Measurements from ENCODE around the gene PRKCA. TPM values are rescaled to one million over a fixed set of nuclear protein-coding genes. Genes with fewer than 3 reads are reported as not detected.

The PRKCA gene
- polyA plus RNA-seq, 1 donor: 24.4 TPM

DNA sequence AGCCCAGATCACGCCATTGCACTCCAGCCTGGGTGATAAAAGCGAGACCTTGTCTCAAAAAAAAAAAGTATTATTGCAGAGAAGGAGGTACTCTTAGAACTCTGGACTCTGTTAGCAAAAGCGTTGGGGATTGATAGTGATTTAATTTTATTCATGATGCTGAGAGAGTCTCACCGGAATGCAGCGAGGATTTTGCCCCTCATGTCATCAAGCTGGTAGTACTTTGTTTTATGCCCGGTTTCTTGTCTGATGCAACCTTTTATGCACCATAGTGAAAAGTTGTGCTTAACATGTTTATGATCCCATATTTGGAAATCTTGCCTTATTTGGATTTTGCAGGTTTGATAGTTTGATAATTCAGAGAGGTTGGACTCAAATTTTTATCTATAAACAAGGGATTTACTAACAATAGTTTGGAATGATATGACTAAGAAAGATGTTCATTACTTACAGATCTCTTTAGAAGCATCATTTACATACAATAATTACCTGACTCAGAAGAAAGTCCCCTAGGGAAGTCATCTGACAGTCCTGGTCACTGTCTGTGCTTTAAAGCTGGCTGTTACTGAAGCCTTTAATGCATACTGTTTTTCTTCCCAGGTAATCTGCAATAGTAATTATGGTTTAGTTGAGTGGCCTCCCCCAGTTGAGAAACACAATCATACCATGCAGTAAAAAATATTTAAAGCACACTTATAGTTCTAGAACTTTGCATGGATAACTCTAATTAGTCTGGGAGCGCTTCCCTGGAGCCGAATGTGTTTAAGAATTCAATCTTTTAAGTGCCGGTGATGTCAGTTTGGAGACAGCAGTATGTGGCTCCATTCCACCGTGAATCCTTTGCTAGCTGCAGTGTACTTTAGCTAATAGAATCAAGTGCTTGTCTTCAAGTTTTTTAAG is 120.9 kb downstream of the PRKCA start:
- no peaks in the 10 kb centered on the region for H3K9me3 ChIP-seq (ENCODE audit: control insufficient read depth, low read depth, low read length)
- peaks cover 6% of the 10 kb centered on the region for H3K4me1 ChIP-seq (ENCODE audit: control insufficient read depth, insufficient read depth, low read length)
- WGBS (ENCODE audit: insufficient coverage, low lambda C conversion rate): 20% methylated on average over 1 of the region's 10 CpGs
- DNase-seq: peak in 1 of 2 donors; percentile 64
- no peaks in the 10 kb centered on the region for H3K36me3 ChIP-seq (ENCODE audit: control insufficient read depth, insufficient read depth, low read length)
- peak overlapping the region; percentile 32 for H3K27ac ChIP-seq (ENCODE audit: low read length)
- H3K27me3 ChIP-seq (ENCODE audit: control insufficient read depth, insufficient read depth, low read length): no peaks in the 10 kb centered on the region
- no peak overlapping the region for H3K4me3 ChIP-seq (ENCODE audit: low read length)

DNA sequence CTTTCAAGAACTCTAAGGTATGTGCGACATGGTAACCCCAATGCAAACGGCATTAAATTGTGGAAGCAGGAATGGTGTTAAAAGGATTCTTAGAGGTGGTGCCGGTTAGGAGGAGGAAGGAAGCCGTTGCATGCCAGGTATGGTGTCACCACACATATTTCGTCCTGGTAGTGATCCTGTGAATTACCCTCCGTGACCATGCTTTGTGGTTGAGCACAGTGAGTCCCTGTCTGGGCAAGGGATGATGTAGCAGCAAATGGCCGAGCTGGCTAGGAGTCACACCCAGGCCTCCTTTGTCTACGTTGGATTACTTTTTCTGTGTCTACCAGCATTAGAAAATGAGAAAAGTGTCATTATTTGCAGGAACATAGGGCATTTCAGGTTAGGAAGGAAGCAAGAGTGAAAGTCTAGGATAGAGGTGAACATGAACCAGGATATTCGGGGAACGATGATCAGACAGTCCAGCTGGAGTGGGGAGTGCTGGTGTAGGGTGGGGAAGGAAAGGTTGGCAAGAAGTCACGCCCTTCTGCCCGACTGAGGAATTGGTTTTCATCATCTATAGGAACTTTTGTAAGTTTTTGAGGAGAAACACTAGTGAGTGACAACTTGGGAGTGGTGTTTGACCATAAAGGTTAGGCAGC is 123.5 kb downstream of the PRKCA start:
- peaks cover 6% of the 10 kb centered on the region for H3K4me1 ChIP-seq (ENCODE audit: control insufficient read depth, insufficient read depth, low read length)
- H3K4me3 ChIP-seq (ENCODE audit: low read length): no peak overlapping the region
- no peaks in the 10 kb centered on the region for H3K36me3 ChIP-seq (ENCODE audit: control insufficient read depth, insufficient read depth, low read length)
- H3K9me3 ChIP-seq (ENCODE audit: control insufficient read depth, low read depth, low read length): no peaks in the 10 kb centered on the region
- H3K27me3 ChIP-seq (ENCODE audit: control insufficient read depth, insufficient read depth, low read length): no peaks in the 10 kb centered on the region
- no peak overlapping the region for H3K27ac ChIP-seq (ENCODE audit: low read length)
- DNase-seq: no peak
- WGBS (ENCODE audit: insufficient coverage, low lambda C conversion rate): 93% methylated on average over 2 of the region's 12 CpGs

- Histone ChIP-seq H3K27ac (ENCODE audit: low read length) (no peak overlapping the region), H3K4me1 (ENCODE audit: control insufficient read depth, insufficient read depth, low read length) (peaks cover 6% of the 10 kb centered on the region), H3K9me3 (ENCODE audit: control insufficient read depth, low read depth, low read length) (no peaks in the 10 kb centered on the region), H3K36me3 (ENCODE audit: control insufficient read depth, insufficient read depth, low read length) (no peaks in the 10 kb centered on the region), H3K4me3 (ENCODE audit: low read length) (no peak overlapping the region), H3K27me3 (ENCODE audit: control insufficient read depth, insufficient read depth, low read length) (no peaks in the 10 kb centered on the region)
- 100% methylated on average over 2 of the region's 6 CpGs for WGBS (ENCODE audit: insufficient coverage, low lambda C conversion rate)
- no peak for DNase-seq
These were observed 124.1 kb downstream of the PRKCA start for GRCh38 chr17:66426397-66427033.

- no peaks in the 10 kb centered on the region for H3K9me3 ChIP-seq (ENCODE audit: control insufficient read depth, low read depth, low read length)
- DNase-seq: no peak
- H3K27ac ChIP-seq (ENCODE audit: low read length): no peak overlapping the region
- no peak overlapping the region for H3K4me3 ChIP-seq (ENCODE audit: low read length)
- WGBS (ENCODE audit: insufficient coverage, low lambda C conversion rate): no CpG with 5 or more reads among the region's 3 CpGs
- no peaks in the 10 kb centered on the region for H3K27me3 ChIP-seq (ENCODE audit: control insufficient read depth, insufficient read depth, low read length)
- peaks cover 6% of the 10 kb centered on the region for H3K4me1 ChIP-seq (ENCODE audit: control insufficient read depth, insufficient read depth, low read length)
- no peaks in the 10 kb centered on the region for H3K36me3 ChIP-seq (ENCODE audit: control insufficient read depth, insufficient read depth, low read length)
These were observed 124.7 kb downstream of the PRKCA start for GRCh38 chr17:66427134-66427533.

- Histone ChIP-seq H3K27me3 (ENCODE audit: control insufficient read depth, insufficient read depth, low read length) (no peaks in the 10 kb centered on the region), H3K4me1 (ENCODE audit: control insufficient read depth, insufficient read depth, low read length) (peaks cover 4% of the 10 kb centered on the region), H3K36me3 (ENCODE audit: control insufficient read depth, insufficient read depth, low read length) (no peaks in the 10 kb centered on the region), H3K27ac (ENCODE audit: low read length) (no peak overlapping the region), H3K4me3 (ENCODE audit: low read length) (no peak overlapping the region), H3K9me3 (ENCODE audit: control insufficient read depth, low read depth, low read length) (no peaks in the 10 kb centered on the region)
- no peak for DNase-seq
- no CpG with 5 or more reads among the region's 1 CpG for WGBS (ENCODE audit: insufficient coverage, low lambda C conversion rate)
These were observed 127.3 kb downstream of the PRKCA start for GRCh38 chr17:66429680-66430079.

- WGBS (ENCODE audit: insufficient coverage, low lambda C conversion rate): 90% methylated on average over 2 of the region's 8 CpGs
These were observed 128.7 kb downstream of the PRKCA start for GRCh38 chr17:66430846-66431795.

GRCh38 chr17:66431910-66432309 is 129.5 kb downstream of the PRKCA start:
- Histone ChIP-seq H3K4me1 (ENCODE audit: control insufficient read depth, insufficient read depth, low read length) (peaks cover 5% of the 10 kb centered on the region), H3K36me3 (ENCODE audit: control insufficient read depth, insufficient read depth, low read length) (no peaks in the 10 kb centered on the region), H3K27me3 (ENCODE audit: control insufficient read depth, insufficient read depth, low read length) (no peaks in the 10 kb centered on the region), H3K9me3 (ENCODE audit: control insufficient read depth, low read depth, low read length) (no peaks in the 10 kb centered on the region), H3K27ac (ENCODE audit: low read length) (no peak overlapping the region), H3K4me3 (ENCODE audit: low read length) (no peak overlapping the region)
- DNase-seq: no peak
- WGBS (ENCODE audit: insufficient coverage, low lambda C conversion rate): 80% methylated on average over 1 of the region's 5 CpGs

More at GRCh38 chr17:66430846-66431795, 128.7 kb downstream of the PRKCA start:
- no peaks in the 10 kb centered on the region for H3K36me3 ChIP-seq (ENCODE audit: control insufficient read depth, insufficient read depth, low read length)
- no peak for DNase-seq
- H3K27ac ChIP-seq (ENCODE audit: low read length): no peak overlapping the region
- H3K4me1 ChIP-seq (ENCODE audit: control insufficient read depth, insufficient read depth, low read length): peaks cover 5% of the 10 kb centered on the region
- H3K27me3 ChIP-seq (ENCODE audit: control insufficient read depth, insufficient read depth, low read length): no peaks in the 10 kb centered on the region
- H3K4me3 ChIP-seq (ENCODE audit: low read length): no peak overlapping the region
- H3K9me3 ChIP-seq (ENCODE audit: control insufficient read depth, low read depth, low read length): no peaks in the 10 kb centered on the region

- H3K36me3 ChIP-seq (ENCODE audit: control insufficient read depth, insufficient read depth, low read length): no peaks in the 10 kb centered on the region
- WGBS (ENCODE audit: insufficient coverage, low lambda C conversion rate): no CpG with 5 or more reads among the region's 2 CpGs
- H3K27me3 ChIP-seq (ENCODE audit: control insufficient read depth, insufficient read depth, low read length): no peaks in the 10 kb centered on the region
- no peak for DNase-seq
- no peaks in the 10 kb centered on the region for H3K9me3 ChIP-seq (ENCODE audit: control insufficient read depth, low read depth, low read length)
- H3K4me3 ChIP-seq (ENCODE audit: low read length): no peak overlapping the region
- H3K27ac ChIP-seq (ENCODE audit: low read length): no peak overlapping the region
- H3K4me1 ChIP-seq (ENCODE audit: control insufficient read depth, insufficient read depth, low read length): peaks cover 5% of the 10 kb centered on the region
These were observed 130.1 kb downstream of the PRKCA start for GRCh38 chr17:66432411-66432957.

DNA sequence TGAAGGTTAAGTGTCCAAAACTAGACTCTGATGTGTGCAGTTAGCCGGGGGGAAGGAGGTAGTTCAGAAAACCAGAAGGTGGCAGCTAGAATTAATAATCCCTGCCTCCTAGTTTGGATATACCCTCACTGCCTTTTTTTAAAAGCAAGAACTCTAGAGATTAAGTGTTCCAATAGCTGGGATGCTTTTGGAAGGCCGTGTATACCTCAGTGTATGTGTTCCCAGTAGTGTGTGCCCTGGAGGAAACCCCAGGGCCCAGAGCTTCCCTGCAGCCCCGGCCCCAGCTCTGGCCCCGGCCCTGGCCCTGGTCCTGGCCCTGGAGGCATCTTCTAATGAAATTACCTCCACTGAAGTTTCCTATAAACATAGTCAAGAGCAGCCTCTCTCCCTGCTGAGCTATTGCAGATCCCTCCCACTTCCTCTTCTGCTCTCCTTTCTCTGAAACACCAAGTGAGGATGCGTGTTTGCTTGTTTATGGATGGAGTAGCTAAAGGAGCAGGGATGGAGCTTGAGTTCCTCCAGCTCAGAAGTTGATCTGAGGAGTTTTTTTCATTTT is 130.7 kb downstream of the PRKCA start:
- H3K4me3 ChIP-seq (ENCODE audit: low read length): no peak overlapping the region
- no CpG with 5 or more reads among the region's 5 CpGs for WGBS (ENCODE audit: insufficient coverage, low lambda C conversion rate)
- no peaks in the 10 kb centered on the region for H3K9me3 ChIP-seq (ENCODE audit: control insufficient read depth, low read depth, low read length)
- DNase-seq: no peak
- H3K4me1 ChIP-seq (ENCODE audit: control insufficient read depth, insufficient read depth, low read length): peaks cover 5% of the 10 kb centered on the region
- no peaks in the 10 kb centered on the region for H3K27me3 ChIP-seq (ENCODE audit: control insufficient read depth, insufficient read depth, low read length)
- H3K27ac ChIP-seq (ENCODE audit: low read length): no peak overlapping the region
- no peaks in the 10 kb centered on the region for H3K36me3 ChIP-seq (ENCODE audit: control insufficient read depth, insufficient read depth, low read length)

Measured in large intestine (tissue), 3 donors.